ENCODE results near the gene RPL7L1.
"Not testable (repeated sequence)": the region's sequence is repeated elsewhere in the genome, so short reads cannot be mapped to it uniquely, and the experiment has no call there.

- not testable (repeated sequence) for TF ChIP-seq ZNF670 (tag by site-specific recombination; IDR thresholded peaks at IDR 0.05; ENCODE audit: low read depth); ZBTB1 (tag by site-specific recombination; IDR thresholded peaks at IDR 0.05); CTCF (tag by site-specific recombination; IDR thresholded peaks at IDR 0.05); ZSCAN5A (tag by site-specific recombination; IDR thresholded peaks at IDR 0.05); PATZ1 (tag by site-specific recombination; IDR thresholded peaks at IDR 0.05); ZNF23 (tag by site-specific recombination; IDR thresholded peaks at IDR 0.05; ENCODE audit: borderline replicate concordance); OSR2 (tag by site-specific recombination; IDR thresholded peaks at IDR 0.05); HOXA7 (CRISPR knock-in tag; IDR thresholded peaks at IDR 0.05; ENCODE audit: borderline replicate concordance); ZSCAN4 (tag by site-specific recombination; IDR thresholded peaks at IDR 0.05); ZNF394 (tag by site-specific recombination; IDR thresholded peaks at IDR 0.05; ENCODE audit: borderline replicate concordance); ZNF501 (tag by site-specific recombination; IDR thresholded peaks at IDR 0.05)
Measured at GRCh38 chr6:42902429-42903263, 23.2 kb downstream of the RPL7L1 start.
